ENCODE results near the gene BCAR3.

GRCh38 chr1:93658188-93658587, 23.4 kb downstream of the BCAR3 start:
- TF ChIP-seq EP300 (IDR thresholded peaks at IDR 0.05) (no peak), MYC (IDR thresholded peaks at IDR 0.05; ENCODE audit: borderline replicate concordance, low read length) (no peak), KDM1A (IDR thresholded peaks at IDR 0.05; ENCODE audit: low read depth) (no peak), CEBPB (IDR thresholded peaks at IDR 0.05) (no peak), CHD2 (IDR thresholded peaks at IDR 0.05; ENCODE audit: low read length, partially characterized antibody) (no peak), MAX (IDR thresholded peaks at IDR 0.05) (no peak), REST (IDR thresholded peaks at IDR 0.05) (no peak), HDAC2 (IDR thresholded peaks at IDR 0.05) (no peak)
- TF ChIP-seq, protein P1, sequence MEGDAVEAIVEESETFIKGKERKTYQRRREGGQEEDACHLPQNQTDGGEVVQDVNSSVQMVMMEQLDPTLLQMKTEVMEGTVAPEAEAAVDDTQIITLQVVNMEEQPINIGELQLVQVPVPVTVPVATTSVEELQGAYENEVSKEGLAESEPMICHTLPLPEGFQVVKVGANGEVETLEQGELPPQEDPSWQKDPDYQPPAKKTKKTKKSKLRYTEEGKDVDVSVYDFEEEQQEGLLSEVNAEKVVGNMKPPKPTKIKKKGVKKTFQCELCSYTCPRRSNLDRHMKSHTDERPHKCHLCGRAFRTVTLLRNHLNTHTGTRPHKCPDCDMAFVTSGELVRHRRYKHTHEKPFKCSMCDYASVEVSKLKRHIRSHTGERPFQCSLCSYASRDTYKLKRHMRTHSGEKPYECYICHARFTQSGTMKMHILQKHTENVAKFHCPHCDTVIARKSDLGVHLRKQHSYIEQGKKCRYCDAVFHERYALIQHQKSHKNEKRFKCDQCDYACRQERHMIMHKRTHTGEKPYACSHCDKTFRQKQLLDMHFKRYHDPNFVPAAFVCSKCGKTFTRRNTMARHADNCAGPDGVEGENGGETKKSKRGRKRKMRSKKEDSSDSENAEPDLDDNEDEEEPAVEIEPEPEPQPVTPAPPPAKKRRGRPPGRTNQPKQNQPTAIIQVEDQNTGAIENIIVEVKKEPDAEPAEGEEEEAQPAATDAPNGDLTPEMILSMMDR (IDR thresholded peaks at IDR 0.05): no peak

Data from A549 (cell line).